OCI-LY3 (cell line): ENCODE data around the gene LINC01488.

Experiments
- CTCF ChIP-seq: fragments of 200-600, 300-600 bp; sonication (generic); IDR thresholded peaks from 2 replicates; pipeline ENCODE4 v1.5.1; 2014; ENCODE audit warnings: antibody characterized with exemption, low read length, low read depth
- EZH2phosphoT487 ChIP-seq: fragments of 200-600 bp; shearing (Covaris generic); IDR thresholded peaks from 2 replicates; pipeline ENCODE4 v1.6.1; 2018; ENCODE audit warnings: antibody characterized with exemption, mixed run types, low read depth

GRCh38 chr11:69525516-69526452, 44.3 kb downstream of the LINC01488 start:
- no peak for TF ChIP-seq CTCF
- no peak for TF ChIP-seq EZH2phosphoT487
